Osteocyte (in vitro differentiated cells): ENCODE measurements around the gene DIS3. TPM values are rescaled to one million over a fixed set of nuclear protein-coding genes. Genes with fewer than 3 reads are reported as not detected.

Experiments used
- DNase-seq: peaks from one replicate; pipeline ENCODE4 v3.0.0; 2021; ENCODE audit warnings: mixed read lengths; ENCODE audit not compliant: unreplicated experiment; ENCODE audit errors: extremely low spot score
- H3K27ac Mint-ChIP-seq: one replicate; pipeline ENCODE4 v1.8.0; 2021; ENCODE audit warnings: mild to moderate bottlenecking, mixed read lengths; ENCODE audit not compliant: unreplicated experiment
- H3K27me3 Mint-ChIP-seq: one replicate; pipeline ENCODE4 v1.8.0; 2021; ENCODE audit warnings: mixed read lengths; ENCODE audit not compliant: unreplicated experiment
- H3K36me3 Mint-ChIP-seq: one replicate; pipeline ENCODE4 v1.8.0; 2021; ENCODE audit warnings: mixed read lengths; ENCODE audit not compliant: unreplicated experiment
- H3K4me1 Mint-ChIP-seq: one replicate; pipeline ENCODE4 v1.8.0; 2021; ENCODE audit warnings: mixed read lengths; ENCODE audit not compliant: unreplicated experiment
- H3K4me3 Mint-ChIP-seq: one replicate; pipeline ENCODE4 v1.8.0; 2021; ENCODE audit warnings: mild to moderate bottlenecking, moderate library complexity, mixed read lengths; ENCODE audit not compliant: unreplicated experiment
- H3K9me3 Mint-ChIP-seq: one replicate; pipeline ENCODE4 v1.8.0; 2021; ENCODE audit warnings: mixed read lengths; ENCODE audit not compliant: unreplicated experiment
- total RNA-seq: library from RNA; stranded (reverse); gene quantifications from 2 replicates; pipeline ENCODE4 v1.2.1, GENCODE V29; 2021
- TF ChIP-seq, protein P1 (sequence below): fragments of 200-600 bp; sonication (generic); IDR thresholded peaks from 2 replicates; pipeline ENCODE4 v1.5.0; 2021; ENCODE audit warnings: antibody characterized with exemption, mild to moderate bottlenecking, moderate library complexity

The DIS3 gene
- total RNA-seq, 1 donor from 2014 or later: 30.8 TPM

DNA sequence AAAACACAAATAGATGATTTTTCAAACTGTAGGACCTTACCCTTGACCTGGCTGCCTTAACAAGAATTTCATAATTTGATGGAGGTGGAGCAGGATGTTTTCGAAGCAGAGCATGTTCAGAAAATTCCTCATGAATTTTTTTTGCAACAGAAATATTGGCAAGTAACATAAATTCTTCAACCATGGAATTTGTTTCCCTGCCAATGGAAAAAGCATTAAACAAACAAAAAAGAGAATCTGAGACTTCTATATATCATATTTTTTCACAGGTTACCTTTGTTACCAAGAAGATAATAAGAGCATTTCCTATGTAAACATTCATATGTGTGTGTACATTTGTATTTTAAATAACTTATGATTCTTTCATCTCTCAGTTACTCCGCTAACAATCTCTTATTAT lies 18.3 kb downstream of the DIS3 start:
- H3K36me3 Mint-ChIP-seq: peaks cover 58% of the 10 kb centered on the region
- H3K9me3 Mint-ChIP-seq: no peaks in the 10 kb centered on the region
- no peak for DNase-seq

DNA sequence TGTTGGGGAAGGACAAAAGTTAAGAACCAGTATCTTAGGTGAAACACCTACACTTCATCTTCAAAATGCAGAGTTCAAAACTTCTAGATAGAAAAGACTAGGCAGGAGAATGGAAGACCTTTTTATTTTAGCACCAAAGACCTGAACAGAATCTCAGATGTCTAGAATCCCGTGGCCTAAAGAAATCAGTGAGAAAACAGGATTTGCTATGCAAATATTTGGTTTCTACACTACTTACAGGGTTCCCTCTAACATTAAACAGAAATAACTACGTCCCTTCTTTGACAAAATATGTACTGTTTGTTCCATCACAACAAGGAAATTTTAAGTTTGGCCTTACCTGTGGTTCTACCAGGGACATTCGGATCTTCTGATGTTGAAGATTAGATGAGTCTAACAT lies 21.5 kb downstream of the DIS3 start:
- TF ChIP-seq, protein P1, sequence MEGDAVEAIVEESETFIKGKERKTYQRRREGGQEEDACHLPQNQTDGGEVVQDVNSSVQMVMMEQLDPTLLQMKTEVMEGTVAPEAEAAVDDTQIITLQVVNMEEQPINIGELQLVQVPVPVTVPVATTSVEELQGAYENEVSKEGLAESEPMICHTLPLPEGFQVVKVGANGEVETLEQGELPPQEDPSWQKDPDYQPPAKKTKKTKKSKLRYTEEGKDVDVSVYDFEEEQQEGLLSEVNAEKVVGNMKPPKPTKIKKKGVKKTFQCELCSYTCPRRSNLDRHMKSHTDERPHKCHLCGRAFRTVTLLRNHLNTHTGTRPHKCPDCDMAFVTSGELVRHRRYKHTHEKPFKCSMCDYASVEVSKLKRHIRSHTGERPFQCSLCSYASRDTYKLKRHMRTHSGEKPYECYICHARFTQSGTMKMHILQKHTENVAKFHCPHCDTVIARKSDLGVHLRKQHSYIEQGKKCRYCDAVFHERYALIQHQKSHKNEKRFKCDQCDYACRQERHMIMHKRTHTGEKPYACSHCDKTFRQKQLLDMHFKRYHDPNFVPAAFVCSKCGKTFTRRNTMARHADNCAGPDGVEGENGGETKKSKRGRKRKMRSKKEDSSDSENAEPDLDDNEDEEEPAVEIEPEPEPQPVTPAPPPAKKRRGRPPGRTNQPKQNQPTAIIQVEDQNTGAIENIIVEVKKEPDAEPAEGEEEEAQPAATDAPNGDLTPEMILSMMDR: no peak
- no peak for DNase-seq
- Mint-ChIP-seq H3K27ac (no peak overlapping the region), H3K4me3 (no peak overlapping the region), H3K4me1 (peaks cover 6% of the 10 kb centered on the region), H3K9me3 (no peaks in the 10 kb centered on the region), H3K36me3 (peaks cover 42% of the 10 kb centered on the region), H3K27me3 (no peaks in the 10 kb centered on the region)

More for the DNA sequence above, 18.3 kb downstream of the DIS3 start:
- peaks cover 6% of the 10 kb centered on the region for H3K4me1 Mint-ChIP-seq
- H3K27ac Mint-ChIP-seq: peak overlapping the region; percentile 18
- no peaks in the 10 kb centered on the region for H3K27me3 Mint-ChIP-seq
- TF ChIP-seq, protein P1: no peak
- no peak overlapping the region for H3K4me3 Mint-ChIP-seq

GRCh38 chr13:72757792-72758535 lies 23.7 kb downstream of the DIS3 start:
- TF ChIP-seq, protein P1: no peak
- no peak overlapping the region for H3K27ac Mint-ChIP-seq
- H3K4me3 Mint-ChIP-seq: no peak overlapping the region
- H3K4me1 Mint-ChIP-seq: no peaks in the 10 kb centered on the region
- no peaks in the 10 kb centered on the region for H3K27me3 Mint-ChIP-seq
- no peaks in the 10 kb centered on the region for H3K9me3 Mint-ChIP-seq
- peaks cover 40% of the 10 kb centered on the region for H3K36me3 Mint-ChIP-seq
- DNase-seq: no peak

- Mint-ChIP-seq H3K27ac (no peak overlapping the region), H3K27me3 (no peaks in the 10 kb centered on the region), H3K4me1 (no peaks in the 10 kb centered on the region), H3K9me3 (peaks cover 8% of the 10 kb centered on the region), H3K4me3 (no peak overlapping the region), H3K36me3 (peaks cover 40% of the 10 kb centered on the region)
- TF ChIP-seq, protein P1: no peak
- DNase-seq: no peak
Measured at GRCh38 chr13:72754111-72754510, 27.6 kb downstream of the DIS3 start.

DNA sequence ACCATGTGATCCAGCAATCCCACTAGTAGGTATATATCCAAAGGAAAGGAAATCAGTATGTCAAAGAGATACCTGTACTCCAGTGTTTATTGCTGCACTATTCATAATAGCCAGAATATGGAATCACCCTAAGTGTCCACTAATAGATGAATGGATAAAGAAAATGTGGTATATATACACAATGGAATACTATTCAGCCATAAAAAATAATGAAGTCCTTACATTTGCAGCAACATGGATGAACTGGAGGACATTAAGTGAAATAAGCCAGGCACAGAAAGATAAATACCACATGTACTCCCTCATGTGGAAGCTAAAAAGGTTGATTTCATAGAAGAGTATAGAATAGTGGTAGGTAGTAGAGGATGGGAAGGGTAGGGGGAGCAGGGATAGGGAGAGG lies 30.5 kb downstream of the DIS3 start:
- TF ChIP-seq, protein P1: no peak
- Mint-ChIP-seq H3K27me3 (no peaks in the 10 kb centered on the region), H3K27ac (no peak overlapping the region), H3K4me1 (no peaks in the 10 kb centered on the region), H3K4me3 (no peak overlapping the region), H3K36me3 (peaks cover 43% of the 10 kb centered on the region), H3K9me3 (peaks cover 8% of the 10 kb centered on the region)
- DNase-seq: no peak
